Measurements from ENCODE around the gene RENBP.

RENBP gene

DNA sequence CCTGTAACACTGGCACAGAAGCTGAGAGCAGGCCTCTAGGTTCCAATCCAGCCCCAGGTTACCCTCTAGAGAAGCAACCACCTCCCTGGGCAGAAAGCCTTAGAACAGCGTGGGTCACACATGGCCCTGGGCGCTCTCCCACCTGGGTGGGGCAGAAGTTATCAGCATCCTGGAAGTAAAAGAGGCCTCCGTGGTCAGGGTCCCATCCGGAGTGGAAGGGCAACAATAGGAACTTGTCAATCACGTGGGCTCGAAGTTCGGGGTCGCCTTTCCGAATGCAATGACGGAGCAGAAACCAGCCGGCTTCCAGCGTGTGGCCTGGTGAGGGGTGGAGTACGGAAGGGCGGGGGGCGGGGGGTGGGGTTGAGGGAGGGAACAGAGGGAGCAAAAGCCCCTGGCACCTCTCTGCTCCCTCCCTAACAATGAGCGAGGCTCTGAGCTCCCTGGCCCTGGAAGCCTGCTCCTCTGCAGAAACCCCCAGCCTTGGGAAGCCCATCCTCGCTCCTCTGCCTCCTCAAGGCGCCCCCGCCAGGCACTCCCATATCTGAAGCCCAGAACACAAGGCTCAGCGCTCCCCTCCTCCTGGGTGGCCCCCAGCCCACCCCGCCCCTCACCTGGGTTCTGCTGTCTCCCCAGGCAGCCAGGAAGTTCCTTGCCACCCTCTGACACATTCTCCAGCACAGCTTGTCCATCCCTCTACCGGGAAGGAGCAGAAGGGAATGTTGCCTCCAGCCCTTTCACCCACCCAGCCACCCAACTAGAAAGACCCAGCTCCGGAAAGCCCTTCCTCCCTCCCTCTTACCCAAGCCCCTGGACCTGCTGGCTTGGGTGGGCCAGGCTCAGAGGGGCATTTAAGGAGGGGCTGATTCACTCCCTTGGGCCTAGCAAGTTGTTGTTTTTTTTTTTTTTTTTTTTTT lies 2.8 kb downstream of the RENBP start:
- H3K23ac ChIP-seq (ENCODE audit: low read depth, low read length, poor library complexity) = no peak overlapping the region

GRCh38 chrX:153939573-153939972 lies 4.9 kb downstream of the RENBP start:
- Histone ChIP-seq H2BK12ac (ENCODE audit: low read length) (no peak overlapping the region), H3K23ac (ENCODE audit: low read depth, low read length, poor library complexity) (no peak overlapping the region), H3K14ac (ENCODE audit: low read length) (no peak overlapping the region), H2BK15ac (ENCODE audit: low read length) (no peak overlapping the region), H3K4me2 (ENCODE audit: insufficient read depth, low read length, poor library complexity, severe bottlenecking) (no peak overlapping the region), H4K91ac (ENCODE audit: low read depth, low read length, poor library complexity) (no peak overlapping the region), H2AK5ac (ENCODE audit: low read depth, low read length) (no peak overlapping the region), H2AFZ (ENCODE audit: low read length) (no peak overlapping the region), H3K4me1 (ENCODE audit: control insufficient read depth in 2 of 2, insufficient read depth in 1 of 2, low read depth in 1 of 2, low read length in 2 of 2) (peaks cover 2 to 12% of the 10 kb centered on the region in 2 donors), H3K27me3 (ENCODE audit: control insufficient read depth in 3 of 3, insufficient read depth in 3 of 3, low read depth in 1 of 3, low read length in 3 of 3) (peaks cover 0 to 14% (median 0%) of the 10 kb centered on the region in 3 experiments), H3K27ac (replicated peaks; ENCODE audit: low read length) (no peak overlapping the region), H3K9ac (ENCODE audit: low read depth, low read length, poor library complexity) (no peak overlapping the region), H3K79me1 (ENCODE audit: low read depth, low read length) (no peaks in the 10 kb centered on the region), H2BK5ac (ENCODE audit: low read length) (no peak overlapping the region), H2BK120ac (ENCODE audit: low read depth, low read length) (no peak overlapping the region), H3K4ac (ENCODE audit: low read length) (no peak overlapping the region), H3K18ac (ENCODE audit: low read length) (no peak overlapping the region), H3K4me3 (ENCODE audit: low read length in 2 of 2) (no peak overlapping the region), H3K9me3 (replicated peaks in 1 of 2; ENCODE audit: control insufficient read depth in 2 of 2, insufficient read depth in 1 of 2, low read depth in 1 of 2, low read length in 2 of 2) (no peaks in the 10 kb centered on the region), H3K36me3 (replicated peaks in 1 of 2; ENCODE audit: control insufficient read depth in 2 of 2, insufficient read depth in 2 of 2, low read length in 2 of 2) (no peaks in the 10 kb centered on the region), H4K8ac (ENCODE audit: low read depth, low read length) (no peak overlapping the region)
- no CpG with 5 or more reads among the region's 7 CpGs for WGBS, 2 donors (ENCODE audit: extremely low coverage in 2 of 2, insufficient read length in 2 of 2, insufficient replicate concordance in 1 of 2)
- DNase-seq (ENCODE audit: low spot score) = no peak

More for the DNA sequence above, 2.8 kb downstream of the RENBP start:
- no peak overlapping the region for H3K27ac ChIP-seq (replicated peaks; ENCODE audit: low read length)
- no peak overlapping the region for H2AFZ ChIP-seq (ENCODE audit: low read length)
- no peaks in the 10 kb centered on the region for H3K79me1 ChIP-seq (ENCODE audit: low read depth, low read length)
- H3K9ac ChIP-seq (ENCODE audit: low read depth, low read length, poor library complexity) = no peak overlapping the region
- no peaks in the 10 kb centered on the region for H3K9me3 ChIP-seq (replicated peaks in 1 of 2; ENCODE audit: control insufficient read depth in 2 of 2, insufficient read depth in 1 of 2, low read depth in 1 of 2, low read length in 2 of 2)
- H3K4me2 ChIP-seq (ENCODE audit: insufficient read depth, low read length, poor library complexity, severe bottlenecking) = no peak overlapping the region
- no peak overlapping the region for H2BK12ac ChIP-seq (ENCODE audit: low read length)
- no peak overlapping the region for H3K4ac ChIP-seq (ENCODE audit: low read length)
- no peak overlapping the region for H2BK5ac ChIP-seq (ENCODE audit: low read length)
- no peak overlapping the region for H2AK5ac ChIP-seq (ENCODE audit: low read depth, low read length)
- H2BK120ac ChIP-seq (ENCODE audit: low read depth, low read length) = no peak overlapping the region
- no peak overlapping the region for H4K8ac ChIP-seq (ENCODE audit: low read depth, low read length)
- no CpG with 5 or more reads among the region's 23 CpGs for WGBS, 2 donors (ENCODE audit: extremely low coverage in 2 of 2, insufficient read length in 2 of 2, insufficient replicate concordance in 1 of 2)
- no peaks in the 10 kb centered on the region for H3K36me3 ChIP-seq (replicated peaks in 1 of 2; ENCODE audit: control insufficient read depth in 2 of 2, insufficient read depth in 2 of 2, low read length in 2 of 2)
- H3K4me1 ChIP-seq (ENCODE audit: control insufficient read depth in 2 of 2, insufficient read depth in 1 of 2, low read depth in 1 of 2, low read length in 2 of 2) = peaks cover 0 to 12% of the 10 kb centered on the region in 2 donors
- peaks cover 0 to 14% (median 0%) of the 10 kb centered on the region in 3 experiments for H3K27me3 ChIP-seq (ENCODE audit: control insufficient read depth in 3 of 3, insufficient read depth in 3 of 3, low read depth in 1 of 3, low read length in 3 of 3)
- H3K18ac ChIP-seq (ENCODE audit: low read length) = peak overlapping the region; percentile 57
- H3K4me3 ChIP-seq (ENCODE audit: low read length in 2 of 2) = no peak overlapping the region
- DNase-seq (ENCODE audit: low spot score) = no peak
- H2BK15ac ChIP-seq (ENCODE audit: low read length) = no peak overlapping the region
- no peak overlapping the region for H4K91ac ChIP-seq (ENCODE audit: low read depth, low read length, poor library complexity)
- H3K14ac ChIP-seq (ENCODE audit: low read length) = no peak overlapping the region

DNA sequence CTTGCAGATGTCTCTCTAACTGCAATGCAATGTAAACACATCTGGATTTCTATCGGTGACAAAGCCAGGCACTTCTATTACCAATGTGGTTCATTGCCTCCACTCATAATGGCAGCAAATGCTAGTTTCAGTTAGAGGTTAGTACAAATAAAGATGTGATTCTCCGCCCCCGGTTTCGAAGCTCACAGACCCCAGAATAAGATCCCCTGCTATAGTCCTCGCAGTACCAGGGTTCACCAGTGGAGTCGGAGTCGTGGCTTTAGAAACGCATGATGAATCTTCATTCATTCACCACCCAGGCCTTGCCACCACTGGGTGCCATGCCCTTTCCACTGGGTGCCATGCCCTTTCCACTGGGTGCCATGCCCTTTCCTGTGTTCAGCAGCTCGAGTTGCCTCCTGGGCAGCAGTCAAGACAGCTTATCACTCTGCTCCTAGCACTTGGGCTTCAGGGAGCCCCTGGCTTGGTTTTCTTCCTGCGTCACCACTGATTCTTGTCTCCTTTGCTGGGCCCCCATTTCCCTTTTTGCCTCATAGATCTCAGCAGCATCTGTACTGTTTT lies 6.1 kb downstream of the RENBP start:
- no peak overlapping the region for H3K9ac ChIP-seq (ENCODE audit: low read depth, low read length, poor library complexity)
- no peak overlapping the region for H3K23ac ChIP-seq (ENCODE audit: low read depth, low read length, poor library complexity)
- no peak overlapping the region for H4K8ac ChIP-seq (ENCODE audit: low read depth, low read length)
- no peaks in the 10 kb centered on the region for H3K9me3 ChIP-seq (replicated peaks in 1 of 2; ENCODE audit: control insufficient read depth in 2 of 2, insufficient read depth in 1 of 2, low read depth in 1 of 2, low read length in 2 of 2)
- no peak overlapping the region for H3K14ac ChIP-seq (ENCODE audit: low read length)
- H2BK120ac ChIP-seq (ENCODE audit: low read depth, low read length) = no peak overlapping the region
- no peaks in the 10 kb centered on the region for H3K36me3 ChIP-seq (replicated peaks in 1 of 2; ENCODE audit: control insufficient read depth in 2 of 2, insufficient read depth in 2 of 2, low read length in 2 of 2)
- no CpG with 5 or more reads among the region's 10 CpGs for WGBS, 2 donors (ENCODE audit: extremely low coverage in 2 of 2, insufficient read length in 2 of 2, insufficient replicate concordance in 1 of 2)
- H3K18ac ChIP-seq (ENCODE audit: low read length) = no peak overlapping the region
- H2AFZ ChIP-seq (ENCODE audit: low read length) = no peak overlapping the region
- H3K4me2 ChIP-seq (ENCODE audit: insufficient read depth, low read length, poor library complexity, severe bottlenecking) = no peak overlapping the region
- no peak overlapping the region for H4K91ac ChIP-seq (ENCODE audit: low read depth, low read length, poor library complexity)
- no peak overlapping the region for H3K4ac ChIP-seq (ENCODE audit: low read length)
- no peak overlapping the region for H2BK5ac ChIP-seq (ENCODE audit: low read length)
- H2BK12ac ChIP-seq (ENCODE audit: low read length) = no peak overlapping the region
- H2BK15ac ChIP-seq (ENCODE audit: low read length) = no peak overlapping the region
- peaks cover 0 to 9% (median 0%) of the 10 kb centered on the region in 3 experiments for H3K27me3 ChIP-seq (ENCODE audit: control insufficient read depth in 3 of 3, insufficient read depth in 3 of 3, low read depth in 1 of 3, low read length in 3 of 3)
- peaks cover 6% of the 10 kb centered on the region for H3K79me1 ChIP-seq (ENCODE audit: low read depth, low read length)
- H3K27ac ChIP-seq (replicated peaks; ENCODE audit: low read length) = no peak overlapping the region
- H3K4me3 ChIP-seq (ENCODE audit: low read length in 2 of 2) = no peak overlapping the region
- peaks cover 4 to 8% of the 10 kb centered on the region in 2 donors for H3K4me1 ChIP-seq (ENCODE audit: control insufficient read depth in 2 of 2, insufficient read depth in 1 of 2, low read depth in 1 of 2, low read length in 2 of 2)
- no peak for DNase-seq (ENCODE audit: low spot score)
- no peak overlapping the region for H2AK5ac ChIP-seq (ENCODE audit: low read depth, low read length)

DNA sequence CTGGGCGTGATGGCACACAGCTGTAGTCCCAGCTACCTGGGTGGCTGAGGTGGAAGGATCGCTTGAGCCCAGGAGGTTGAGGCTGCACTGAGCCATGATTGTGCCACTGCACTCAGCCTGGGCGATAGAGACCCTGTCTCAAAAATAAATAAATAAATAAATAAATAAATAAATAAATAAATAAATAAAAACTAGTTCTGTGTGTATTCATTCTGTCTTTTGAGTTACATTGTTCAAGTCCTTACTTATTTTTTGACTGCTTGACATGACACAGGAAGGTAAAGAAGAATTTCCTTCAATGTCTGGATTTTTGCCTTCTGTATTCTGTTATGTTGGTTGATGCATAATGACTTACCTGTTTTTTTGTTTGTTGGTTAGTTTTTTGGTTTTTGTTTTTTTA lies 7.4 kb downstream of the RENBP start:
- Histone ChIP-seq H2BK15ac (ENCODE audit: low read length) (no peak overlapping the region), H3K4me3 (ENCODE audit: low read length in 2 of 2) (no peak overlapping the region), H3K4me1 (ENCODE audit: control insufficient read depth in 2 of 2, insufficient read depth in 1 of 2, low read depth in 1 of 2, low read length in 2 of 2) (peaks cover 4 to 8% of the 10 kb centered on the region in 2 donors), H3K9ac (ENCODE audit: low read depth, low read length, poor library complexity) (no peak overlapping the region), H3K4ac (ENCODE audit: low read length) (no peak overlapping the region), H3K4me2 (ENCODE audit: insufficient read depth, low read length, poor library complexity, severe bottlenecking) (no peak overlapping the region), H2AK5ac (ENCODE audit: low read depth, low read length) (no peak overlapping the region), H2BK12ac (ENCODE audit: low read length) (no peak overlapping the region), H2BK5ac (ENCODE audit: low read length) (no peak overlapping the region), H3K27ac (replicated peaks; ENCODE audit: low read length) (no peak overlapping the region), H2BK120ac (ENCODE audit: low read depth, low read length) (no peak overlapping the region), H3K27me3 (ENCODE audit: control insufficient read depth in 3 of 3, insufficient read depth in 3 of 3, low read depth in 1 of 3, low read length in 3 of 3) (peaks cover 0 to 15% (median 0%) of the 10 kb centered on the region in 3 experiments), H3K36me3 (replicated peaks in 1 of 2; ENCODE audit: control insufficient read depth in 2 of 2, insufficient read depth in 2 of 2, low read length in 2 of 2) (peaks cover 1 to 12% of the 10 kb centered on the region in 2 donors), H3K18ac (ENCODE audit: low read length) (no peak overlapping the region), H2AFZ (ENCODE audit: low read length) (no peak overlapping the region), H3K79me1 (ENCODE audit: low read depth, low read length) (peaks cover 6% of the 10 kb centered on the region), H3K23ac (ENCODE audit: low read depth, low read length, poor library complexity) (no peak overlapping the region), H3K9me3 (replicated peaks in 1 of 2; ENCODE audit: control insufficient read depth in 2 of 2, insufficient read depth in 1 of 2, low read depth in 1 of 2, low read length in 2 of 2) (no peaks in the 10 kb centered on the region), H3K14ac (ENCODE audit: low read length) (no peak overlapping the region), H4K91ac (ENCODE audit: low read depth, low read length, poor library complexity) (no peak overlapping the region), H4K8ac (ENCODE audit: low read depth, low read length) (no peak overlapping the region)
- WGBS, 2 donors (ENCODE audit: extremely low coverage in 2 of 2, insufficient read length in 2 of 2, insufficient replicate concordance in 1 of 2) = no CpG with 5 or more reads among the region's 3 CpGs
- DNase-seq (ENCODE audit: low spot score) = no peak

Measured in neuronal stem cell (in vitro differentiated cells).